ENCODE measurements around the gene PATJ.

Gene PATJ

DNA sequence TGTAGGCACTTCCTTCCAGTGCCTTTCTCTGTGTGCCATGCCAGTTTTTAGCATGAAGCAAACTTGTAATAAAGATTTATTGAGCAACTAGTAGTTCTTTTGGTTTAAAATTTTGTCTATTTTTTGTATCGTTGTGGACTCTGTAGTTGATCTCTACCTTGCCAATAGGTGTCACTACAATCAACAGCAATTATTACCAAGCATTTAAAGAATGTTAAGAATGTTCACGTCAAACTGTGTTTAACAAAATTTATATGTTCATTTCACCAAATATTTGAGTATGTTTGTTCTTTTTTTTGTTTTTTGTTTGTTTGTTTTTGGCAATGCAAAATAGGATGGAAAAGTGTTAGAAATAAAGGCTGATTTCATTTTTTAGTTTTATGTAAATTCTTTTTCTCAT is 208.1 kb downstream of the PATJ start:
- no peak for DNase-seq (ENCODE audit: low read depth)
- H3K4me3 ChIP-seq (ENCODE audit: low read length): no peak overlapping the region
- TF ChIP-seq CTCF (conservative IDR thresholded peaks at IDR 0.05; ENCODE audit: low read length): peak; percentile 14; the same call in 1 of the 2 replicates

- TF ChIP-seq CTCF (conservative IDR thresholded peaks at IDR 0.05; ENCODE audit: low read length): no peak
- no peak overlapping the region for H3K4me3 ChIP-seq (ENCODE audit: low read length)
- DNase-seq (ENCODE audit: low read depth): no peak
Observed at GRCh38 chr1:61951731-61952580, 209.7 kb downstream of the PATJ start.

DNA sequence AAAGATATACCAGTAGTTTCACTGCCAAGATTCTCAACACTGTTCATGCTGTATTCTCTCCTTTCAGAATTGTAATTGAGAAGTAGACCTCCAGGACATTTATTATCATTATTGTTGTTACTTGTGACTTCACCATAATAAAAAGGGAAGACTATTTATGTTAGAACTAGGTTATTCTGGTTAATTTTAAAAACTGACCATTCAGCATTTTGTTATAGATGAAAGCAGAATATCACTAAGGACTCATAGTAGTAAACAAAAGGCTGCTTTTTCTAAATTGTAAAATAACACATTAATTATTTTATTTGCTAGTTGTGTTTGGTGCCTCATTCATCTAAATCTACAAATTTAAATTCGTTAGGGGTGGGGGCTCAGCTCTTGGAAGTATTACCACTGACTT is 210.4 kb downstream of the PATJ start:
- no peak for TF ChIP-seq CTCF (conservative IDR thresholded peaks at IDR 0.05; ENCODE audit: low read length)
- no peak for DNase-seq (ENCODE audit: low read depth)
- H3K4me3 ChIP-seq (ENCODE audit: low read length): no peak overlapping the region

DNA sequence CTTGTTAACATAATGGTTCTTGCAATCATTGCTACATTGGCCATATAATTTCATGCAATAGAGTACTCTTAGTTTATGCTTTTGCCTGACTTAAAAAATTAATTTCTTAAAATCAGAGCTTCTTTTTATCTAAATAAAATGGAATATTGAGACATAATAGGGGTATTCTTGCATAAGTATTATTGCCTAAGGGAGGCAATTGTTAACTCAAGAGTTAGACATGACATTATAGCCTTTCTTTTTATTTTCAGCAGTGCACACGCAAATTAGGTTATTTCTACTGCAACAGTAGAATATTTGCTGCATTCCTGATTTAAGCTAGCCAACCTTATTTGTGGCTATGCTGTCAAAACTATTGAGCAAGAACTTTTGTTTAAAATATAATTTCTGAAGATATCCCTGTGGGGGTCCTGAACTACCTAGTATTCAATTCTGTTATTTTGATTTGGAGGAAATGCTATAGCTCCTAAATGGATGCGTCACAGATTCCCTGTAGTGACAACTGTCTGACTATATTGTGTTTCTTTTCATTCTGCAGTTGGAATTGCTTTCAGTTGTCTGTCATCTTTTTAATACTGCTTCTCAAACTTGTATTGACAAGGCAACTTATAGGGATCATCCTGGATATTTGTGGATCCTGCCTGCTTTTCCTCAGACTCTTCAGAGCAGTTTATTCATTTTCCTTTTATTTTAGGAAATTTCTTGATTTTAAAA is 211.0 kb downstream of the PATJ start:
- no peak overlapping the region for H3K4me3 ChIP-seq (ENCODE audit: low read length)
- TF ChIP-seq CTCF (conservative IDR thresholded peaks at IDR 0.05; ENCODE audit: low read length): no peak
- peak; percentile 12 for DNase-seq (ENCODE audit: low read depth)

DNA sequence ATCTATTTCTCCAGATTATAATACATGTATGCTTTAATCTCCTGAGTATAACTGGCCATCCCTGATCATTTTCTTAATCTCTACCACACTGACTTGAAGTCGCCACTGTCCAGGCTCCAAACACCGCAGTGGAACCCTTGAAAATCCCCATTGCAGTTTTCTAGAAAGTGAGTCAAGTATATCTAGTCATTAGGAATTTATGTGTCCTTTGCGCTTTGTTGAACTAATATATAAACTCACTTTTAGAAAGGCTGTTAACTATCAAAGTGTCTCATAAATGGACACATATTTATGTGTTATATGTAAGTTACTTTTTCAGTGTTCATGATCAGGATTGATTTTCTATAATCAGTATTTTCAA is 211.5 kb downstream of the PATJ start:
- no peak for TF ChIP-seq CTCF (conservative IDR thresholded peaks at IDR 0.05; ENCODE audit: low read length)
- no peak for DNase-seq (ENCODE audit: low read depth)

GRCh38 chr1:61955261-61955660 is 213.0 kb downstream of the PATJ start:
- no peak for TF ChIP-seq CTCF (conservative IDR thresholded peaks at IDR 0.05; ENCODE audit: low read length)
- H3K4me3 ChIP-seq (ENCODE audit: low read length): no peak overlapping the region

More for the DNA sequence above, 211.5 kb downstream of the PATJ start:
- H3K4me3 ChIP-seq (ENCODE audit: low read length): no peak overlapping the region

More at GRCh38 chr1:61955261-61955660, 213.0 kb downstream of the PATJ start:
- DNase-seq (ENCODE audit: low read depth): no peak
